ENCODE data around the gene BARHL1.

BARHL1 gene

DNA sequence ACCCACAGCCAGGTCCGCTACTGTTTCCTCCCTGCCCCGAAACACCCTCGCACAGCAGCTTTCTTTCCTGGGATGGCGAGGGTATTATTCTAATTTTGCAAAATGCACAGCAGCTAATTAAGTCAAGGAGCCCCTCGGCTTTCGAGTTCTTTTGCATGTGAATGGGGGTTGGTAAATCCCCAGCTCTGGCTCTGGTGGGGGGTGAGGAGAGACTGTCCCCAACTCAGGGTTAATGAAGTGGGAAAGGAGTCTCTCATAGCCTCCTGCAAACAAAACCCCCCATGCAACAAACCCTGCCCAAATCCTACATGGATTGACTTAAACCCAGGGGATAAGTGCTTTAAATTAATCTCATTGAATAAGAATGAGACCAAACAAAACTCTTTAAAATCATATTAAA, 8.8 kb downstream of the BARHL1 start:
- H3K4me3 ChIP-seq (ENCODE audit: low read depth, low read length), result no peak overlapping the region
- POLR2A ChIA-PET, result no interaction called here

DNA sequence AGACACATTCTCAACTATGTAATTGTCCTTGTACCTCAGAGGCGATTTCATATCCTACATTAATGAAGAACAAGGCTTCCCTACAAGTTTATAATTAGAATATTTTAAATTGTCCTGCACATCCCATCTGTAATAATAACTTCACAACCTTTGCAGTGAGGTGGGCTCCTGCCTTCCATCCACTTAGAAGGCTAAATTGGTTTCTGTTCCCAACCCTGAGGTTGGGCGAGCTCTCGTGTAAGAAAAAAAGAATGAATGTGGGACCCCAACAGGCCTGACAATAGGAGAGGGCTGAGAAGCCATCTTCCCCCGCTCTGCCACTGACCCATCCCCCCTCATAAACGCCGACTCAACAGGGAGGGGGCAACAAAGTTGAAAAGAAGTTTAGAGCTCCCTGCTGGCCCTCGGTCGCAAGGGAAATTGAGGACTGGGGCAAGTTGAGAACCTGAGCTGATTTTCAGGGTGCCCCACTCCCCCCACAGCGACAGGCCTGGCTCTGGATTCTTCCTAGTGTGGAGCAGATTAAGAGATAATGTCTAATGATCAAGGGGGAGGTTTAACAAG, 9.4 kb downstream of the BARHL1 start:
- no peak for DNase-seq (ENCODE audit: low read depth, low spot score)
- TF ChIP-seq, protein P1, sequence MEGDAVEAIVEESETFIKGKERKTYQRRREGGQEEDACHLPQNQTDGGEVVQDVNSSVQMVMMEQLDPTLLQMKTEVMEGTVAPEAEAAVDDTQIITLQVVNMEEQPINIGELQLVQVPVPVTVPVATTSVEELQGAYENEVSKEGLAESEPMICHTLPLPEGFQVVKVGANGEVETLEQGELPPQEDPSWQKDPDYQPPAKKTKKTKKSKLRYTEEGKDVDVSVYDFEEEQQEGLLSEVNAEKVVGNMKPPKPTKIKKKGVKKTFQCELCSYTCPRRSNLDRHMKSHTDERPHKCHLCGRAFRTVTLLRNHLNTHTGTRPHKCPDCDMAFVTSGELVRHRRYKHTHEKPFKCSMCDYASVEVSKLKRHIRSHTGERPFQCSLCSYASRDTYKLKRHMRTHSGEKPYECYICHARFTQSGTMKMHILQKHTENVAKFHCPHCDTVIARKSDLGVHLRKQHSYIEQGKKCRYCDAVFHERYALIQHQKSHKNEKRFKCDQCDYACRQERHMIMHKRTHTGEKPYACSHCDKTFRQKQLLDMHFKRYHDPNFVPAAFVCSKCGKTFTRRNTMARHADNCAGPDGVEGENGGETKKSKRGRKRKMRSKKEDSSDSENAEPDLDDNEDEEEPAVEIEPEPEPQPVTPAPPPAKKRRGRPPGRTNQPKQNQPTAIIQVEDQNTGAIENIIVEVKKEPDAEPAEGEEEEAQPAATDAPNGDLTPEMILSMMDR (IDR thresholded peaks at IDR 0.05; ENCODE audit: insufficient read depth, low read length, missing control alignments), result no peak
- ChIA-PET POLR2A (no interaction called here), CTCF (interaction anchor here (0.9 kb wide), 1 partner anchor 17 kb away, joined by 3 read pairs; no protein-coding TSS in a partner anchor)
- H3K4me3 ChIP-seq (ENCODE audit: low read depth, low read length), result no peak overlapping the region

More for the DNA sequence above, 8.8 kb downstream of the BARHL1 start:
- no peak for DNase-seq (ENCODE audit: low read depth, low spot score)
- CTCF ChIA-PET, result interaction anchor here (0.9 kb wide), 1 partner anchor 17 kb away, joined by 3 read pairs; no protein-coding TSS in a partner anchor
- TF ChIP-seq, protein P1 (IDR thresholded peaks at IDR 0.05; ENCODE audit: insufficient read depth, low read length, missing control alignments), result no peak

DNA sequence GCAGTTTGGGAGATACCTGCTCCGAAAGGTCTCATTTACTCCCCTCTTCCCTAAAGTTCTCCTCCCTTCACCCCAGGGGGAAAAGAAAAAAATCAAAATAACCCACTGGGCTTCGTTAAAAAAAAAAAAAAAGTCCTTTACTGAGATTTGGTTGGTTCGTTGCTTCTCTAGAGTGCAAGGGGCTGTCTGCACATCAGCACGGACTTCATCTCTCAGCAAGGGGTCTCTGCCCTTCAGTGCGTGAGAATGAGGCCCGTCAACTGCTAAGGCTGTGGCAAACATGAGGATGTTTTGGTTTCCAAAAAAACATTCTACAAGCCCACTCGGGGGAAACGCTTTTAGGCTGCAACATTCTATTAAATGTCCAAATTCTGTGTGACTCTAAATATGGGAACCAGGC, 10.0 kb downstream of the BARHL1 start:
- DNase-seq (ENCODE audit: low read depth, low spot score), result no peak
- TF ChIP-seq, protein P1 (IDR thresholded peaks at IDR 0.05; ENCODE audit: insufficient read depth, low read length, missing control alignments), result no peak
- ChIA-PET POLR2A (no interaction called here), CTCF (no interaction called here)
- no peak overlapping the region for H3K4me3 ChIP-seq (ENCODE audit: low read depth, low read length)

DNA sequence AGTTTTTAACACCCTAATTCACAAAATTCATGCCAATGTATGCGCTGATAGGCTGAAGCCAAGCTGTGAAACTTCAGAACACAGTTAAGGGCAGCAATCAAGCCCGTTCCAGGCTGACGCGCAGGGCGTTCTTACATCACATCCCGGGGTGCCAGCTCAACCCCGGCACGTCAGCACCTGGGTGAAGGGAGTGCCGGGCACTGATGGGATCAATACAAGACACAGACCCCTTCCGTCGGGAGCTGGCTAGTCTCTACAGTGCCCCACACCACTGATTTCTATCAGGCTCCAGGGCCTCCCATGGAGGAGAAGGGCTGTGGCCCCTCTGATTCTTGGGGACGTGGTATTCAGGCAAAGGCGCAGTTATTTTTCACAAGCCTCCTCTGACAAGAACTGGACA, 12.0 kb downstream of the BARHL1 start:
- ChIA-PET CTCF (no interaction called here), POLR2A (interaction anchor here (0.6 kb wide), 1 partner anchor 171 kb away, joined by 3 read pairs; no protein-coding TSS in a partner anchor)
- DNase-seq (ENCODE audit: low read depth, low spot score), result no peak
- TF ChIP-seq, protein P1 (IDR thresholded peaks at IDR 0.05; ENCODE audit: insufficient read depth, low read length, missing control alignments), result no peak
- H3K4me3 ChIP-seq (ENCODE audit: low read depth, low read length), result no peak overlapping the region

DNA sequence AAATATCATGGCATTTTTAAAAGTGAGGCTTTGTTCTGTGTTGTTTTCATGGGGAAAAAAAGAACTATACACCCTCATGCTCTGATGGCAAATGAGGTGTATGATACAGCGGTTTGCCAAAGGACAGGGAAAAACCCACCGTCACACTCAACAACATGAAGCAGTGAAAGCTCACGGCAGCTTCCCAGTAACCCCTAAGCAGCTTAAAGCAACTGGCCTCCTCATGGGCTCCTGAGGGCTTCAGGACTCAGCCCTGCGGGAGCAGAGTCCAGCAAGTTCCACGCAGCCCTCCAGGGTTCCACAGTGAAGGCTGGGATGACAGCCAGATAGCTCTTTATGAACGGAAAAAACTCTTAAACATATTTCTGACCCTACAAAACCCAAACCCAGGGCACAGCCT, 12.9 kb downstream of the BARHL1 start:
- ChIA-PET CTCF (no interaction called here), POLR2A (no interaction called here)
- no peak for DNase-seq (ENCODE audit: low read depth, low spot score)
- TF ChIP-seq, protein P1 (IDR thresholded peaks at IDR 0.05; ENCODE audit: insufficient read depth, low read length, missing control alignments), result no peak
- H3K4me3 ChIP-seq (ENCODE audit: low read depth, low read length), result no peak overlapping the region

DNA sequence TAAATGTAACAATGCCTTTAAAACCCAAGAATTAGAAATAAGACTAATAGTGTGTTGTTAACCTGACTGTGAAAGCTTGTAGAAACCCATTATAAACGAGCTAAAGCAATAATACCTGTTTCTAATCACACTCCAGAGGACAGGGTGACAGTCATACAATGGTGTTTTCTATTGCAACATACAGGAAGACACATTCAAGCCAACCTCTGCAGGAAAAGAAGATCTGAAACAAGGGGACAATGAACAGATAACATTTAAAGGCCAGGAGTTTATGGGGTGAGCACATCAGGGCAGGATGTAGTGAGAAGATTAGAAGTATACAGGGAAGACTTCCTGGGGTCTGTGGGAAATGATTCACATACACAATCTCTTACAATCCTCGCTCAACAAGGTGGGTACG, 13.8 kb downstream of the BARHL1 start:
- DNase-seq (ENCODE audit: low read depth, low spot score), result no peak
- ChIA-PET POLR2A (no interaction called here), CTCF (no interaction called here)
- TF ChIP-seq, protein P1 (IDR thresholded peaks at IDR 0.05; ENCODE audit: insufficient read depth, low read length, missing control alignments), result no peak
- no peak overlapping the region for H3K4me3 ChIP-seq (ENCODE audit: low read depth, low read length)
